Ammon's horn (tissue), 1 donor: ENCODE results near the gene CBFB.
A peak's percentile ranks its signal among the peaks of the same experiment; 100 is the strongest.

Experiments
- DNase-seq: peaks from one replicate; pipeline ENCODE4 v3.0.0-alpha.2; 2016; ENCODE audit warnings: low spot score

CBFB gene

GRCh38 chr16:67016681-67017420, 12.1 kb upstream of the CBFB start:
- DNase-seq = no peak

- no peak for DNase-seq
These were observed 11.6 kb upstream of the CBFB start for GRCh38 chr16:67017421-67017750.

- DNase-seq = peak; percentile 79
These were observed 11.0 kb upstream of the CBFB start for GRCh38 chr16:67017810-67018488.

GRCh38 chr16:67019171-67019570, 9.8 kb upstream of the CBFB start:
- DNase-seq = no peak

GRCh38 chr16:67021321-67021720, 7.6 kb upstream of the CBFB start:
- no peak for DNase-seq

- no peak for DNase-seq
These were observed 6.3 kb upstream of the CBFB start for GRCh38 chr16:67022531-67023214.

GRCh38 chr16:67023689-67024088, 5.3 kb upstream of the CBFB start:
- no peak for DNase-seq

GRCh38 chr16:67024384-67025209, 4.4 kb upstream of the CBFB start:
- no peak for DNase-seq

- DNase-seq = no peak
These were observed 3.8 kb upstream of the CBFB start for GRCh38 chr16:67025210-67025550.

GRCh38 chr16:67026570-67026969, 2.4 kb upstream of the CBFB start:
- no peak for DNase-seq

- DNase-seq = no peak
These were observed 1.9 kb upstream of the CBFB start for GRCh38 chr16:67027046-67027445.

- no peak for DNase-seq
These were observed 718 bp upstream of the CBFB start for GRCh38 chr16:67028167-67028695.

- peak; percentile 44 for DNase-seq
These were observed 526 bp downstream of the CBFB start for GRCh38 chr16:67029254-67030096.

GRCh38 chr16:67030221-67030962, 1.4 kb downstream of the CBFB start:
- no peak for DNase-seq

- DNase-seq = no peak
These were observed 5.5 kb downstream of the CBFB start for GRCh38 chr16:67034487-67034886.

GRCh38 chr16:67035364-67035763, 6.4 kb downstream of the CBFB start:
- no peak for DNase-seq

- no peak for DNase-seq
These were observed 7.4 kb downstream of the CBFB start for GRCh38 chr16:67036323-67036741.

- no peak for DNase-seq
These were observed 10.5 kb downstream of the CBFB start for GRCh38 chr16:67039260-67040020.

GRCh38 chr16:67040166-67040565, 11.2 kb downstream of the CBFB start:
- no peak for DNase-seq

- DNase-seq = peak; percentile 37
These were observed 12.0 kb downstream of the CBFB start for GRCh38 chr16:67040906-67041305.
